SH-SY5Y (cell line): ENCODE measurements around the gene UBXN10.

Experiments used
- GATA2 ChIP-seq: IDR thresholded peaks from 2 replicates; pipeline ENCODE4 v1.6.1; 2011; ENCODE audit warnings: mild to moderate bottlenecking, low read depth, low read length
- GATA3 ChIP-seq: IDR thresholded peaks from 2 replicates; pipeline ENCODE4 v1.6.1; 2011; ENCODE audit warnings: low read depth, mild to moderate bottlenecking, low read length, moderate library complexity

DNA sequence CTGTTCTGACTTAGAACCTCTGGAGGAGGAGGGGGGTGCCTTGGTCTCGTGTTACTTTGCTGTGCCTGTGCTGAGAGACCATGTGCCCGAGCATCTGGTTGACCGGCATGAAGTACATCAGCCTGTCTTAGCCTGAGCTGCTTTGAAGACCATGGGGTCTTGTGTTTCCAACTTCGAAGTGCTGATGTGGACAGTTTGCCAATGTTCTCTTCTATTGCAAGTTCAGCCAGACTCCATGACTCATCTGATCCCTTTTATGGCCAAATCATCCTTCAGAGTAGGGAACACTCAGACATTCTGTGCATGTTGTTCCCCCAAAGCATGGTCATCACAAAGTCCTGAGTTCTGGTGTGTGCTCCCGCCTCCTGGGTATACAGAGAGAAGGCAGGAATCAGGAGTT is 6.5 kb downstream of the UBXN10 start:
- no peak for TF ChIP-seq GATA2
- TF ChIP-seq GATA3: no peak
